ENCODE results near the gene KCNQ4.

DNA sequence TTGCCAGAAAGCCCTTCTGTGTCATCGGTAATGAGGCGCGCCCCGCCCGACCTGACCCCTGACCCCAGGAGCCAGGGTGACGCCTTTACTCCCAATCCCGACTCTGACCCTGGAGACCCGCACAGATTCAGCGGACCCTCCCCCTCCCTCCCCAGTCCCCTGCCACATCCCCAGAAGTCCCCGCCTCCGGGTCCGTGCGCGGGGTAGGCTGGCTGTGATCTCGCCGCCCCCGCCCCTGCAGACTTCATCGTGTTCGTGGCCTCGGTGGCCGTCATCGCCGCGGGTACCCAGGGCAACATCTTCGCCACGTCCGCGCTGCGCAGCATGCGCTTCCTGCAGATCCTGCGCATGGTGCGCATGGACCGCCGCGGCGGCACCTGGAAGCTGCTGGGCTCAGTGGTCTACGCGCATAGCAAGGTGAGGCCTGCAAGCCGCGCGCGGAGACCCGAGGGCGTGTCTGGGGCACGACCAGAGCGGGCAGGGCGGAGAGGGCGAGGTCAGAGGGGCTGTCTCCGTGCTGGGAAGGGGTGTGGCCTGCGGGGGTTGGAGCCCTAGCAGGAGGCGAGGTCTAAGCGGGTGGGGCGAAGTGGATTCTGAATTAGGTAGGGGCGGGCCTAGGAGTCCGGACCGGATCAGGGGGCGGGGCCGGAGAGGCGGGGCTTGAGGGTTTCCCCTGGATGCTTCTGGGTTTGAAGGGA, 34.8 kb downstream of the KCNQ4 start:
- TF ChIP-seq, protein P1, sequence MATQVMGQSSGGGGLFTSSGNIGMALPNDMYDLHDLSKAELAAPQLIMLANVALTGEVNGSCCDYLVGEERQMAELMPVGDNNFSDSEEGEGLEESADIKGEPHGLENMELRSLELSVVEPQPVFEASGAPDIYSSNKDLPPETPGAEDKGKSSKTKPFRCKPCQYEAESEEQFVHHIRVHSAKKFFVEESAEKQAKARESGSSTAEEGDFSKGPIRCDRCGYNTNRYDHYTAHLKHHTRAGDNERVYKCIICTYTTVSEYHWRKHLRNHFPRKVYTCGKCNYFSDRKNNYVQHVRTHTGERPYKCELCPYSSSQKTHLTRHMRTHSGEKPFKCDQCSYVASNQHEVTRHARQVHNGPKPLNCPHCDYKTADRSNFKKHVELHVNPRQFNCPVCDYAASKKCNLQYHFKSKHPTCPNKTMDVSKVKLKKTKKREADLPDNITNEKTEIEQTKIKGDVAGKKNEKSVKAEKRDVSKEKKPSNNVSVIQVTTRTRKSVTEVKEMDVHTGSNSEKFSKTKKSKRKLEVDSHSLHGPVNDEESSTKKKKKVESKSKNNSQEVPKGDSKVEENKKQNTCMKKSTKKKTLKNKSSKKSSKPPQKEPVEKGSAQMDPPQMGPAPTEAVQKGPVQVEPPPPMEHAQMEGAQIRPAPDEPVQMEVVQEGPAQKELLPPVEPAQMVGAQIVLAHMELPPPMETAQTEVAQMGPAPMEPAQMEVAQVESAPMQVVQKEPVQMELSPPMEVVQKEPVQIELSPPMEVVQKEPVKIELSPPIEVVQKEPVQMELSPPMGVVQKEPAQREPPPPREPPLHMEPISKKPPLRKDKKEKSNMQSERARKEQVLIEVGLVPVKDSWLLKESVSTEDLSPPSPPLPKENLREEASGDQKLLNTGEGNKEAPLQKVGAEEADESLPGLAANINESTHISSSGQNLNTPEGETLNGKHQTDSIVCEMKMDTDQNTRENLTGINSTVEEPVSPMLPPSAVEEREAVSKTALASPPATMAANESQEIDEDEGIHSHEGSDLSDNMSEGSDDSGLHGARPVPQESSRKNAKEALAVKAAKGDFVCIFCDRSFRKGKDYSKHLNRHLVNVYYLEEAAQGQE (IDR thresholded peaks at IDR 0.05) = no peak
- TF ChIP-seq EHMT2 (IDR thresholded peaks at IDR 0.05; ENCODE audit: low read depth) (no peak), CBX2 (IDR thresholded peaks at IDR 0.05; ENCODE audit: borderline replicate concordance, low read depth) (no peak)
